HCT116 (cell line): Measurements from ENCODE around the gene BTN1A1. TPM values are rescaled to one million over a fixed set of nuclear protein-coding genes. Genes with fewer than 3 reads are reported as not detected.

Experiments
- ATAC-seq: fragments of 200-7000 bp; cut with Tn5 transposase; 2 replicates; pipeline ENCODE4 v1.9.1; 2020; ENCODE audit warnings: mild to moderate bottlenecking, moderate library complexity
- BruUV-seq: library from RNA; stranded (reverse); fragments of 400-500 nt; replicated peaks from 2 replicates; lab custom pipeline; 2021; lab: Mats Ljungman, UMichigan
- CTCF ChIA-PET: fragments of 300-600 bp; sonication (Branson Sonifier 250); formaldehyde crosslinking; loops from one replicate; lab custom pipeline; 2021; ENCODE audit warnings: antibody characterized with exemption; lab: Charles Lee
- POLR2A ChIA-PET: fragments of 300-600, 350-600 bp; sonication (Branson Sonifier 250); formaldehyde crosslinking; loops from one replicate; lab custom pipeline; 2021; ENCODE audit warnings: antibody characterized with exemption; lab: Charles Lee
- RAD21 ChIA-PET, 2 experiments: fragments of 300-600 bp; sonication (Branson Sonifier 250); formaldehyde crosslinking; loops; one replicate each; lab custom pipeline; 2023; ENCODE audit warnings: low total read pairs in 2 of 2; ENCODE audit not compliant: uncharacterized antibody in 2 of 2, unreplicated experiment in 2 of 2, low non-redundant PET in 1 of 2; lab: Charles Lee
- DNase-seq: peaks from one replicate; pipeline ENCODE4 v3.0.0-alpha.2; 2010; ENCODE audit warnings: low read depth, low spot score
- H2AFZ ChIP-seq: fragments of 200-600 bp; shearing (Covaris generic), sonication (generic); 2 replicates; pipeline ENCODE4 v1.6.1; 2017; ENCODE audit warnings: low read depth, mixed run types, mixed read lengths, antibody characterized with exemption, low read length; ENCODE audit not compliant: poor library complexity, severe bottlenecking
- H3K27ac ChIP-seq: 2 replicates; pipeline ENCODE4 v1.5.1; 2012; ENCODE audit warnings: low read depth, low read length
- H3K27me3 ChIP-seq: fragments of 200-600 bp; sonication (generic); 2 replicates; pipeline ENCODE4 v1.6.1; 2016; ENCODE audit warnings: mixed run types, low read length, mixed read lengths; ENCODE audit not compliant: insufficient read depth
- H3K36me3 ChIP-seq, 2 experiments: fragments of 200-500 bp in 1 of 2; fragments of 200-600 bp in 1 of 2; sonication (Bioruptor generic) in 1 of 2; sonication (generic) in 1 of 2; 2 replicates each; pipeline versions ENCODE4 v1.5.1 to v1.6.1; 2014 to 2016; ENCODE audit warnings: low read length in 2 of 2, inconsistent platforms in 1 of 2, mixed read lengths in 1 of 2, mixed run types in 1 of 2; ENCODE audit not compliant: insufficient read depth in 2 of 2, control insufficient read depth in 1 of 2
- H3K4me1 ChIP-seq, 2 experiments: fragments of 200-600 bp in 1 of 2; sonication (generic) in 1 of 2; 2 replicates each; pipeline versions ENCODE4 v1.5.1 to v1.6.1; 2012 to 2017; ENCODE audit warnings: low read length in 2 of 2, inconsistent platforms in 1 of 2, mild to moderate bottlenecking in 1 of 2, mixed read lengths in 1 of 2, mixed run types in 1 of 2, moderate library complexity in 1 of 2; ENCODE audit not compliant: insufficient read depth in 2 of 2, control insufficient read depth in 1 of 2
- H3K4me2 ChIP-seq: fragments of 200-600 bp; sonication (generic); 2 replicates; pipeline ENCODE4 v1.6.1; 2017; ENCODE audit warnings: mixed run types, low read length, mixed read lengths
- H3K4me3 ChIP-seq, 2 experiments: fragments of 200-600 bp in 1 of 2; sonication (generic) in 1 of 2; replicated peaks in 1 of 2; 2 replicates each; pipeline ENCODE4 v1.5.1; 2011 to 2016; ENCODE audit warnings: low read length in 2 of 2, control low read depth in 1 of 2, low read depth in 1 of 2, mild to moderate bottlenecking in 1 of 2, mixed read lengths in 1 of 2, mixed run types in 1 of 2
- H3K79me2 ChIP-seq: fragments of 200-600 bp; sonication (generic); 2 replicates; pipeline ENCODE4 v1.6.1; 2017; ENCODE audit warnings: mild to moderate bottlenecking, mixed run types, low read length, moderate library complexity, mixed read lengths; ENCODE audit not compliant: insufficient read depth
- H3K9ac ChIP-seq: fragments of 200-600 bp; sonication (generic); 2 replicates; pipeline ENCODE4 v1.6.1; 2016; ENCODE audit warnings: low read length, mixed read lengths
- H3K9me2 ChIP-seq: fragments of 200-600 bp; sonication (generic), shearing (Covaris generic); 2 replicates; pipeline ENCODE4 v1.6.1; 2017; ENCODE audit warnings: mixed run types, mild to moderate bottlenecking, moderate library complexity; ENCODE audit not compliant: insufficient read depth
- H3K9me3 ChIP-seq, 2 experiments: fragments of 200-500 bp in 1 of 2; fragments of 200-600 bp in 1 of 2; sonication (Bioruptor generic) in 1 of 2; sonication (generic) in 1 of 2; 2 replicates each; pipeline ENCODE4 v1.6.1; 2014 to 2017; ENCODE audit warnings: low read length in 2 of 2, mixed read lengths in 2 of 2, inconsistent platforms in 1 of 2, low read depth in 1 of 2, mild to moderate bottlenecking in 1 of 2, mixed run types in 1 of 2, moderate library complexity in 1 of 2; ENCODE audit not compliant: control insufficient read depth in 1 of 2, insufficient read depth in 1 of 2
- H4K20me1 ChIP-seq: fragments of 200-600 bp; sonication (generic), shearing (Covaris generic); 2 replicates; pipeline ENCODE4 v1.6.1; 2017; ENCODE audit warnings: mixed run types, mild to moderate bottlenecking, moderate library complexity; ENCODE audit not compliant: insufficient read depth
- CBX3 ChIP-seq: IDR thresholded peaks from 2 replicates; pipeline ENCODE4 v1.6.1; 2012; ENCODE audit warnings: low read depth
- CEBPB ChIP-seq: IDR thresholded peaks from 2 replicates; pipeline ENCODE4 v1.6.1; 2012; ENCODE audit warnings: low read depth
- CTCF ChIP-seq, 3 experiments: fragments of 200-600 bp in 1 of 3; sonication (generic) in 1 of 3; IDR thresholded peaks in 2 of 3; conservative IDR thresholded peaks in 1 of 3; 2 replicates each; pipeline ENCODE4 v1.5.1; 2012 to 2017; ENCODE audit warnings: low read depth in 2 of 3, low read length in 2 of 3, antibody characterized with exemption in 1 of 3, borderline replicate concordance in 1 of 3, control low read depth in 1 of 3, mild to moderate bottlenecking in 1 of 3, mixed read lengths in 1 of 3, mixed run types in 1 of 3, moderate library complexity in 1 of 3; ENCODE audit not compliant: insufficient read depth in 1 of 3
- EGR1 ChIP-seq: IDR thresholded peaks from 2 replicates; pipeline ENCODE4 v1.6.1; 2012; ENCODE audit warnings: low read depth
- ELF1 ChIP-seq: IDR thresholded peaks from 2 replicates; pipeline ENCODE4 v1.6.1; 2012; ENCODE audit warnings: low read depth, borderline replicate concordance
- EZH2 ChIP-seq: fragments of 200-600 bp; sonication (generic); IDR thresholded peaks from 2 replicates; pipeline ENCODE4 v1.6.1; 2017; ENCODE audit warnings: antibody characterized with exemption, mixed run types
- FOSL1 ChIP-seq: IDR thresholded peaks from 2 replicates; pipeline ENCODE4 v1.6.1; 2012; ENCODE audit warnings: low read depth
- JUND ChIP-seq: IDR thresholded peaks from 2 replicates; pipeline ENCODE4 v1.6.1; 2012
- POLR2AphosphoS5 ChIP-seq: IDR thresholded peaks from 2 replicates; pipeline ENCODE4 v1.6.1; 2011; ENCODE audit warnings: mild to moderate bottlenecking, low read depth, low read length, moderate library complexity
- RAD21 ChIP-seq: IDR thresholded peaks from 2 replicates; pipeline ENCODE4 v1.6.1; 2012; ENCODE audit warnings: low read depth, mild to moderate bottlenecking
- SP1 ChIP-seq: IDR thresholded peaks from 2 replicates; pipeline ENCODE4 v1.6.1; 2012; ENCODE audit warnings: low read depth
- SRF ChIP-seq: IDR thresholded peaks from 2 replicates; pipeline ENCODE4 v1.6.1; 2012; ENCODE audit warnings: low read depth
- TCF7L2 ChIP-seq: IDR thresholded peaks from 2 replicates; pipeline ENCODE4 v1.7.0; 2011; ENCODE audit warnings: borderline replicate concordance, inconsistent platforms; ENCODE audit not compliant: insufficient read depth, insufficient read length; ENCODE audit errors: extremely low read depth
- YY1 ChIP-seq: IDR thresholded peaks from 2 replicates; pipeline ENCODE4 v1.6.1; 2011; ENCODE audit warnings: low read length, low read depth, moderate library complexity, mild to moderate bottlenecking; ENCODE audit not compliant: insufficient replicate concordance; ENCODE audit errors: extremely low read depth
- ZFX ChIP-seq: fragments of 450-650 bp; IDR thresholded peaks from 2 replicates; pipeline ENCODE4 v1.6.1; 2017
- ZNF274 ChIP-seq: fragments of 200-500 bp; sonication (Bioruptor generic); IDR thresholded peaks from 2 replicates; pipeline ENCODE4 v1.6.1; 2014; ENCODE audit warnings: mild to moderate bottlenecking, low read depth, low read length, inconsistent platforms
- intact Hi-C: fragments of 100-400 bp; cut with micrococcal nuclease; formaldehyde crosslinking; loops from 2 replicates; pipeline ENCODE4 v1.10.0; 2022
- total RNA-seq: library from RNA; stranded (reverse); gene quantifications from one replicate; pipeline ENCODE4 v1.2.1, GENCODE V29; 2021; ENCODE audit not compliant: unreplicated experiment
- TF ChIP-seq, protein P1 (sequence below): IDR thresholded peaks from 2 replicates; pipeline ENCODE4 v1.6.1; 2012; ENCODE audit warnings: low read depth

Gene BTN1A1
- total RNA-seq, 1 experiment from 2014 or later = 0.32 TPM

DNA sequence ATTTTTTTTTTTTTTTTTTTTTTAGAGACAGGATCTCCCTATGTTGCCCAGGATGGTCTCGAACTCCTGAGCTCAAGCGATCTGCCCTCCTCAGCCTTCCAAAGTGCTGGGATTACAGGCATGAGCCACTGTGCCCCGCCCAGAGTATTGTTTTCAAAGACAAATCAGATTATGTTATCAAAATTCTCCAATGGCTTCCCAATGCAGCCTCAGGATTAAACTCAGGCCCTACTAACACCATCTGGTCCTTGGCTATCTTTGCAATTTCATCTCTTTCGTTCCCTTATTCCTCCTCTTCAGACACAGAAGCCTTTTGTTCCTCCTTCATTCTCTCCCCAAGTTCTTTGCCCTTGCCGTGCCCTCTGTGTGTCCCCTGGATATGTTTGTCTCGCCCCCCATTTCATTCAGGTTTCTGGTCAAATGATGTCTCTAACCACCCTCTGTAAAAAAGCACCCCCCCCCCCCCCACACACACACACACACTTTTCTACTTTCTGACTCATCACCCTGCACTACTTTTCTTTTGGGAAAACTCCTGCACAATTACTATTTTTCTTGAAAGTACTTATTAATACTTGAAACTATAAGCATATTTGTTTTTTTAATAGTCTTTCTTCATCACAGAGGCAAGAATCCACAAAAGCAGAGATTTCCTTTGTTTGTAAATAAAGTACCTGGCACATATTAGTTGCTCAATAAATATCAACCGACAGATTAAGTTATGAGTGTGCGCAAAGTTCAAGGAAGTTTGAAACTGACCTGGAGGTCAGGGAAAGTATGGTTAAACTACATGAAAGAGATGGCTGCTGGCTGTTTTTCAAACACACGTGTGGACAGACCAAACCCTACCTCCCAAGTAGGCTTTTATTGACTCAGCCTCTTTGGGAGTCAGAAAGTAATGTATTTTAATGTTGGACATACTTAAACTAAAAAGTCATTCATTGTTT is 16.7 kb downstream of the BTN1A1 start:
- no peak overlapping the region for H3K27ac ChIP-seq
- no peaks in the 10 kb centered on the region for H3K27me3 ChIP-seq
- H3K36me3 ChIP-seq = no peaks in the 10 kb centered on the region
- TF ChIP-seq EGR1 = no peak
- TF ChIP-seq TCF7L2 = no peak
- no peak for TF ChIP-seq ELF1
- no peak for TF ChIP-seq CBX3
- no peak for TF ChIP-seq FOSL1
- no peak for TF ChIP-seq SP1
- TF ChIP-seq JUND = no peak
- TF ChIP-seq EZH2 = no peak
- TF ChIP-seq, protein P1, sequence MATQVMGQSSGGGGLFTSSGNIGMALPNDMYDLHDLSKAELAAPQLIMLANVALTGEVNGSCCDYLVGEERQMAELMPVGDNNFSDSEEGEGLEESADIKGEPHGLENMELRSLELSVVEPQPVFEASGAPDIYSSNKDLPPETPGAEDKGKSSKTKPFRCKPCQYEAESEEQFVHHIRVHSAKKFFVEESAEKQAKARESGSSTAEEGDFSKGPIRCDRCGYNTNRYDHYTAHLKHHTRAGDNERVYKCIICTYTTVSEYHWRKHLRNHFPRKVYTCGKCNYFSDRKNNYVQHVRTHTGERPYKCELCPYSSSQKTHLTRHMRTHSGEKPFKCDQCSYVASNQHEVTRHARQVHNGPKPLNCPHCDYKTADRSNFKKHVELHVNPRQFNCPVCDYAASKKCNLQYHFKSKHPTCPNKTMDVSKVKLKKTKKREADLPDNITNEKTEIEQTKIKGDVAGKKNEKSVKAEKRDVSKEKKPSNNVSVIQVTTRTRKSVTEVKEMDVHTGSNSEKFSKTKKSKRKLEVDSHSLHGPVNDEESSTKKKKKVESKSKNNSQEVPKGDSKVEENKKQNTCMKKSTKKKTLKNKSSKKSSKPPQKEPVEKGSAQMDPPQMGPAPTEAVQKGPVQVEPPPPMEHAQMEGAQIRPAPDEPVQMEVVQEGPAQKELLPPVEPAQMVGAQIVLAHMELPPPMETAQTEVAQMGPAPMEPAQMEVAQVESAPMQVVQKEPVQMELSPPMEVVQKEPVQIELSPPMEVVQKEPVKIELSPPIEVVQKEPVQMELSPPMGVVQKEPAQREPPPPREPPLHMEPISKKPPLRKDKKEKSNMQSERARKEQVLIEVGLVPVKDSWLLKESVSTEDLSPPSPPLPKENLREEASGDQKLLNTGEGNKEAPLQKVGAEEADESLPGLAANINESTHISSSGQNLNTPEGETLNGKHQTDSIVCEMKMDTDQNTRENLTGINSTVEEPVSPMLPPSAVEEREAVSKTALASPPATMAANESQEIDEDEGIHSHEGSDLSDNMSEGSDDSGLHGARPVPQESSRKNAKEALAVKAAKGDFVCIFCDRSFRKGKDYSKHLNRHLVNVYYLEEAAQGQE = no peak
- no peak for TF ChIP-seq POLR2AphosphoS5
- TF ChIP-seq SRF = no peak
- TF ChIP-seq CTCF (IDR thresholded peaks at IDR 0.05 in 2 of 3, conservative IDR thresholded peaks at IDR 0.05 in 1 of 3; ENCODE audit: borderline replicate concordance in 1 of 3, insufficient read depth in 1 of 3, low read depth in 2 of 3, low read length in 2 of 3) = no peak
- no peak for TF ChIP-seq RAD21
- no peak for TF ChIP-seq ZNF274
- no peak for TF ChIP-seq ZFX
- no peak for TF ChIP-seq CEBPB
- no peak for TF ChIP-seq YY1
- ChIA-PET POLR2A (no interaction called here), RAD21 (no interaction called here), CTCF (no interaction called here)
- no peak overlapping the region; the same call in 1 of the 2 replicates for H3K4me2 ChIP-seq
- no TSS peak for BruUV-seq
- H3K9me3 ChIP-seq = no peaks in the 10 kb centered on the region
- H3K9me2 ChIP-seq = no peaks in the 10 kb centered on the region
- no peak for ATAC-seq
- no peak overlapping the region for H3K9ac ChIP-seq
- no peaks in the 10 kb centered on the region for H4K20me1 ChIP-seq
- no peaks in the 10 kb centered on the region for H3K79me2 ChIP-seq
- intact Hi-C loops = no loop called here
- H3K4me3 ChIP-seq = no peak overlapping the region
- H2AFZ ChIP-seq = peak overlapping the region; percentile 54
- DNase-seq = no peak
- H3K4me1 ChIP-seq = peaks cover 8 to 23% of the 10 kb centered on the region in 2 experiments; a peak in 3 of 4 replicates
